HG02623 (cell line): ENCODE data around the gene OR4D1.

Experiments used
- ATAC-seq: cut with Tn5 transposase; IDR thresholded peaks from one replicate; pipeline ENCODE4 v1.9.1; 2021; ENCODE audit warnings: moderate library complexity; ENCODE audit not compliant: unreplicated experiment

Gene OR4D1

DNA sequence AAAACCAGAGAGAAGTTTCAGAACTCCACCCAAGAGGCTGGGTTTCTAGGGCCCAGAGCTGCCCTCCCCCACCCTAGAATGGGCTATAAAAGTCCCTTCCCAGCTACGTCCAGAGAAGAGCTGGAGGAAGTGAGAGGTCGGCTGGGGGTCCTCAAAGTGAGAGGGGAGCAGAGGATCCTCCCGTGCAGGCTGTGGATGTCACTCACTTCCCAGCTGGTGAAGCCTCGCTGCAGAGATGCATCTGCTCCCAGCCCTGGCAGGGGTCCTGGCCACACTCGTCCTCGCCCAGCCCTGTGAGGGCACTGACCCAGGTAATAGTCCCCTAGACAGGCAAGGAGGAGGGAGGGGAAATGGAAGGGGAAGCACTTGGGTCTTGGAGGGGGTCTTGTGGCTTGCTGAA lies 44.4 kb downstream of the OR4D1 start, which contains the start of gene EPX:
Gene EPX, plus strand, starts transcription at position 115 of the 400 bp plus-strand sequence. Its CDS starts 121 bp downstream, at position 236.
- no peak for ATAC-seq

DNA sequence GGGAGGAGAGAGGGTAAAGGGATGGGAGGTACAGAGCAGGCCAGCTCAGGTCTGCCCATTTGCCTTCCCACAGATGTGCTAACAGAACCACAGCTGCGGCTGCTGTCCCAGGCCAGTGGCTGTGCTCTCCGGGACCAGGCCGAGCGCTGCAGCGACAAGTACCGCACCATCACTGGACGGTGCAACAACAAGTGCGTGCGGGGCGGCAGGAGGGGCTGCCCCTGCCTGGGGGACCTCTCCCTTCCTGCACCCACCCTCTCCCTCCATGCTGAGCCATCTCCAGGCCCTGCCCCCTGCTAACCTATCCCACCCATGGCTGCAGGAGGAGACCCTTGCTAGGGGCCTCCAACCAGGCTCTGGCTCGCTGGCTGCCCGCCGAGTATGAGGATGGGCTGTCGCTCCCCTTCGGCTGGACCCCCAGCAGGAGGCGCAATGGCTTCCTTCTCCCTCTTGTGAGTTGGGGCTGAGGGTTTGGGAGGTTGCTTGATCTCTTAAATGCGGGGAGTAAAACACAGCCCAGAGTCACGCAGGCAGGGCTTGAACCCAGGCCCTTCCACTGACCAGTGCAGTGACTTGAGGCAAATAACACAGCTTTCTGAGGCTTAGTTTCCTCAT lies 45.6 kb downstream of the OR4D1 start:
- ATAC-seq: no peak

DNA sequence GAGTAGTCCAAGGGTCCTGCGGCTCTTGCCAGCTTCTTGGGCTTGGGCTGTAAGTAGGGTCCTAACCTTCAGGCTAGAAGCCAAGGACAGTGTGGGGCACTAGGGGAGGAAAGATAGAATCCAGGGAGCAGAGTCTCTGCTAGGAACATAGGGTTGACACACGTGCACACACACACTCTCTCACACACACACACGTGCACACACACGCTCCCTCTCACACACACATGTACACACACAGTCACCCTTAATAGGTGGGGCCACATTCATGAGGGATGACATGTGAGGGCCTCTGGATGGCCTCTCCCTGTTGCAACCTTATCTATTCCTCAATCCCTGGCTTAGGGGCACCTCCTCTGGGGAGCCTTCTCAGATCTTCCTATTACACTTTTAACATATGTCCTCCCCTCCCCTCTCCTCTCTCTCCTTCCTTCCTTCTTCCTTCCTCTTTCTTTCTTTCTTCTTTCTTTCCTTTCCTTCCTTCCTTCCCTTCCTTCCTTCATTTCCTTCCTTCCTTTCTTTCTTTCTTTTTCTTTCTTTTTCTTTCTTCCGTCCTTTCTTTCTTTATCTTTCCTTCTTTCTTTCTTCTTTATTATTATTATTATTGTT lies 47.4 kb downstream of the OR4D1 start:
- ATAC-seq: no peak

DNA sequence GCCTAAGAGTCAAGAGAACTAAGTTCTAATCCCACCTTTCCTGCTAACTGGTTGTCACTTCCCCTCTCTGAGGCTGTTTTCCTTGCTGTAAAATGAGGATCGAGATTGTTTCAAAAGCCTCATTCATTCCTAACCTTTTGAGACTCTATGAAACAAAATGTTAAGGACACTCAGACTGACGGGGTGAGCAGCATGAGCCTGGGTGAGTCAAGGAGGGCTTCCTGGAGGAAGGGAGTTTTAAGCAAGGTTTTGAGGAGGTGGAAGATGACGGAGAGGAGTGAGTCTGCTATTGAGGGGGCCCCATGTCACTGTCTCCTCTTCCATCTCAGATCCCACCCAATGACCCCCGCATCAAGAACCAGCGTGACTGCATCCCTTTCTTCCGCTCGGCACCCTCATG lies 48.4 kb downstream of the OR4D1 start:
- no peak for ATAC-seq

DNA sequence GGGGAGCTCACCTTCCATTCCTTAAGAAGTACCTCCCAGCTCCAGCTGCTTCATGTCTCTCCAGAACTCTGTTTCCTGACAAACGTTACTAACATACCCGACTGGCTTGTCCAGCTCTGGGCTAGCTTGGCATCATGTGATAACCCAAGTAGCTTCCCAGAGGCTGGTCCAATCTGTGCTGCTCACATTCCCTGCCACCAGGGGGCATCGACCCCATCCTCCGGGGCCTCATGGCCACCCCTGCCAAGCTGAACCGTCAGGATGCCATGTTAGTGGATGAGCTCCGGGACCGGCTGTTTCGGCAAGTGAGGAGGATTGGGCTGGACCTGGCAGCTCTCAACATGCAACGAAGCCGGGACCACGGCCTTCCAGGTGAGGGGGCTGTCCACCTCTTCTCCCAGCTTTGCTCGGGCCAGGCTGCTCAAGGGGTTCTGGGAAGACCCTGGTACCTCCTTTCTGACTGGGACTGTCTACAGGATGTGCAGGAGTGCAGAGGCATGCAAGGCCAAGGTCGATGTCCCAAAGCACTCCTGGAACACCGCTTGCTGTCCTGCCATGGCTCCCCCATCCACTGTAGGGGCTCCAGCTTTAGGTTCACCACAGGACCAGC lies 51.9 kb downstream of the OR4D1 start:
- ATAC-seq: no peak

DNA sequence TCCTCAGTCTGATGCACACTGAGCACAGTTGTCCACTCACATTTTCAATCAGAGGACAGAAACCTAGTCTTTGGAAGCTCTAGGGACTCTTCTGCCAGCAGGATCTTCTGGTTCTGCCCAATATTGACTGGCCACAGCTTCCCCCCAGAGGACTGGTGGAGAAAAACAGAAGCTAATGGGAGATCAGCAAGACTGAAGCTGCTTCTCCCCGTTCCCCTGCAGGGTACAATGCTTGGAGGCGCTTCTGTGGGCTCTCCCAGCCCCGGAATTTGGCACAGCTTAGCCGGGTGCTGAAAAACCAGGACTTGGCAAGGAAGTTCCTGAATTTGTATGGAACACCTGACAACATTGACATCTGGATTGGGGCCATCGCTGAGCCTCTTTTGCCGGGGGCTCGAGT lies 54.7 kb downstream of the OR4D1 start:
- ATAC-seq: no peak

DNA sequence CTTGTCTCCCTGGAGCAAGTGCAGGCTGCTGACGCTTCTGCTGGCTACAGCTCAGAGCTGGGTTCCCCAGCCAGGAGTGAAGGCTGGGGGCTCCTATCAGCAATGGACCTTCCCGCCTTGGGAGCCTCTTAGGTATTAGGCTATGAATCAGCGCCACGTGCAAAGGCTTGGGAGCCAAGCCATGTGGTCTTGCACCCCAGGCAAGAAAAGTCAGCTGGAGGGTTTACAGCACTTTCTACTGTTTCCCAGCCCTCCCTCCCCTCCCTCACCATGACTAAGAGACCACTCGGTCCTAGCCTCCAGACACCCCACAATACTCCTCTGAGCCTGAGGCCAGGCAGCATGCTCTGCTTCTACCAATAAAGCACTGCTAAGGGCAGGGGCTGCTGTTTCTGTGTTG lies 56.6 kb downstream of the OR4D1 start:
- ATAC-seq: no peak

DNA sequence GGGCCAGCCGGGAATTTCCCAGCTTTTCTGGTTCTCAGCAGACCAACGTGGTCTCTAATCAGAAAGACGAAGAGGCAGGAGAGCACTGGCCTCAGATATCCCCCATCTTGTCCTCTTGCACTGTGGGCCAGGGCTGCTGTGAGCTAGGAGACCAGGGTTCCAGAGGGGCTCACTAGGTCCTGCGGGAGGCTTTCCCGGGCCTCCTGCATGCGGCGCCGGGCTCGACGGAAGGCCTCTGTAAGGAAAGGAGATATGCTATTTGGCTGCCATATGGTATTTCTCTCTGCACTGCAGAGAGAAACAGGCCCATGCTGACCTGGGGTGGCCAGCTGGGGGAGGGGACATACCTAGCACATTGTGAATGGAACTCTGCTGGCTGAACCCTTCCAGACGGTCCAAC lies 57.8 kb downstream of the OR4D1 start:
- no peak for ATAC-seq

DNA sequence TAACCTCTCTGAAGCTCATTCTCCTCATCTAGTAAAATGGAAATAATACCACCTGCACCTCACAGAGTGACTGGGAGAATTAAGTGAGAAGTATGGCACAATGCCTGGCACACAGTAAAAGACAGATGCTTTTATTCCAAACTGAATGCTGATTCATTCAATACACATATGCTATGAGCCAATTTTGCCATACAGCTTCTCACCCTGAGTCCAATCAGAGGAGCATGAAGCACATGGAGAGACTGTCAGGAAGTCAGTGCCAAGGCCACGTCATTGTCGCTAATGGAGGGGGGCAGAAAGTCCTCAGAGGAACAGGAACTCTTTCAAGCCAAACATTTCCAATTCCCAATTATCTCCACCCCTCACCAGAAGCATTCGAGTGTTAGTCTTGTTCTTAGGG lies 59.3 kb downstream of the OR4D1 start:
- no peak for ATAC-seq

DNA sequence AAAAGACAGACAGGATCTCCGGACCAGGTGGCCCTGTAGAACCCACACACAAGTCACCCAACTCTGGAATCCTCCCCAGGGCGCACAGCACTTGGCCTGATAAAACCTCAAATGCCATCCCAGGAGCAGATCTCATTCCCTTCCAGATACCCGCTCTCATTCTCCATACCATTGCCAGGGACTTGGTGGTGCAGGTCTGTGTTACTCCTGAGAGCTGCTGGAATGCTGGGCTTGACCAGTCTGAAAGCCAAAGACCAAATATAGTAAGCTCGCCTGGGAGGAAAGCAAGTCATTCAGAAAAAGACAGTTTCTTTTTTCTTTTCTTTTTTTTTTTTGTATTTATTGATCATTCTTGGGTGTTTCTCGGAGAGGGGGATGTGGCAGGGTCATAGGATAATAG lies 60.2 kb downstream of the OR4D1 start:
- no peak for ATAC-seq
